ENCODE data around the gene CTDSP1.

CTDSP1 gene

DNA sequence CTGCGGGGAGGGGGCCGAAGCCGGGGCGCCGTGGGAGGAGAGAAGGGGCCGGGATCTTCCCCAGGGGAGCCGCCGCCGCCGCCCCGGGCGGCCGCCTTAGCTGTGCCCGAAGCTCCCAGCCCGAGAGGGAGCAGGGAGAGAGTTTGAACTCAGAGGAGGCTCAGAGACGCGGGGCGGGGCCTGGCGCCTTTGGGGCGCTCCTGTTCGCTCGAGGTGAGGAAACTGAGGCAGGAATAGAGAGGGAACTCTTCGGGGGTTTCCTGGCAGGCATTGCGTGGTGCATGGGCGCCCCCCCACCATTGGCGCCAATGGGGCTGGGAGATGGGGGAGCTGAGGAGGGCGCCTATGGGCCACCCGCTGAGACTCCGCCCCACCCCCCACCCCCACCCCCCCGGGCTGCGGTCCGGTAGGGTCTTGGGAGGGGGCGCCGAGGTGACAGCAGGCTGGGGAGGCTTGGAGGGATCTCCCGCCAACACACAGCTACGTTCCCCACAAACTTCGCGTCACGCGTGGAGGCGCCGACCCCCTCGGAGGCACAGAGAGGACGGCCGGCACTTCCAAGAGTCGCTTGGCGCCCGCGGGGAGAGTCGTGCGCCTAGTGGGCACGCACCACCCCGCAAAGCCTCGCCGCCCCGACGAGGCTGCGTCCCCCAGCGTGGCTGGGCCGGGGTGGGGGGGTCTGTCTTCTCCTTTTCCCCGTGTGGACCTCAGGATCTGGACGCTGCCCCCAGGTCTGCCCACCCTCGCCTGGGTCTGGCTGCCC lies 680 bp downstream of the CTDSP1 start:
- no peak for DNase-seq

DNA sequence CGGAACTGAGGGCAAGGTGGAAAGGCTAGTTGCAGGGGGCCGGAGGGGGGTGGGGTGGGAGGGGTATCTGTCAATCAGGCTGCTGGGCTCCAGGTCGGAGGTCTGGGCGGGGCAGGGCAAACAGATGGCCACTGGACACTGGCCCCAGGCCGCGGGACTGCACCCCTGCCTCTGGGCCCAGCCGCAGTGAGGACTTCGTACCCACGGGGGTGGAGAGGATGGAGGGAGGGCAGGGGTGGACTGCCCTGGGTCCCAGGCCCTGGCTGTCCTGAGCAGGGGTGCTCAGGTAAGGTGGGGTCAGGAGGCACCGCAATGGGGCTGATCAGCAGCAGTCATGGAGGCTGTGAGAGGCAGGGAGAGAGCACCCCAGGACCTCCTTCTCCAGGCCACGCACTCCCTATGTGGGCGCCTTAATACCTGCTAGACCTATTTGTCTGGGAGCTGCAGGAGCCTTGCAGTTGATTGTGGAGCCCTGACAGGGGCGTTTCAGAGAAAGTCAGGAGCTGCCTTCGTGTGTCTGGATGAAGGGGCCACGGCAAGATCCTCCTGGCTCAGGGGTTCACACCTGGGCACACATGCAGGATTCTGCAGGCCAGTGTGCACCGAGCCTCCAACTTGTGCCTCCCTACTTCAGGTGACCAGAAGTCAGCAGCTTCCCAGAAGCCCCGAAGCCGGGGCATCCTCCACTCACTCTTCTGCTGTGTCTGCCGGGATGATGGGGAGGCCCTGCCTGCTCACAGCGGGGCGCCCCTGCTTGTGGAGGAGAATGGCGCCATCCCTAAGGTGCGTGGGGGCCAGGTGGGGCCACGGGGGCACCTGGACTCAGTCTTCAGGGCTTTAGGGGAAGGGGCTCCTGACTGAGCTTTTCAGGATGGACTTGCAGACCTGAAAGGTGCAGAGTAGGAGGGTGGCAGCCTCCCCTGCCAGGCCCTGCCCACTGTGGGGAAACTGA lies 1.5 kb downstream of the CTDSP1 start:
- DNase-seq, result no peak

DNA sequence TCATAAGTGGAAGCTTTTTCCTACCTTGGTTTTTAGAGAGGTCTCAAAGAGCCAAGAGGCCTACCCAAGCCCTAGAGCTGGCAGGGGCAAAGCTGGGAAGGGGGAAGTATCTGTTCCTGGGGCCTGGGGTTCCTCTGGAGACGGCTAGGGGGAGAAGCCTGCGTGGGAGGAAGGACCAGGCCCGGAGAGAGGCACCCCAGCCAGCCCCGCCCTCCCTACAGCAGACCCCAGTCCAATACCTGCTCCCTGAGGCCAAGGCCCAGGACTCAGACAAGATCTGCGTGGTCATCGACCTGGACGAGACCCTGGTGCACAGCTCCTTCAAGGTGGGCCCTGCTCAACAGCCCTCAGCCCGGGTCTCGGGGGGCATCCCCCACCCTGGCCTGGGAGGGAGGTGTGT lies 2.2 kb downstream of the CTDSP1 start:
- no peak for DNase-seq

DNA sequence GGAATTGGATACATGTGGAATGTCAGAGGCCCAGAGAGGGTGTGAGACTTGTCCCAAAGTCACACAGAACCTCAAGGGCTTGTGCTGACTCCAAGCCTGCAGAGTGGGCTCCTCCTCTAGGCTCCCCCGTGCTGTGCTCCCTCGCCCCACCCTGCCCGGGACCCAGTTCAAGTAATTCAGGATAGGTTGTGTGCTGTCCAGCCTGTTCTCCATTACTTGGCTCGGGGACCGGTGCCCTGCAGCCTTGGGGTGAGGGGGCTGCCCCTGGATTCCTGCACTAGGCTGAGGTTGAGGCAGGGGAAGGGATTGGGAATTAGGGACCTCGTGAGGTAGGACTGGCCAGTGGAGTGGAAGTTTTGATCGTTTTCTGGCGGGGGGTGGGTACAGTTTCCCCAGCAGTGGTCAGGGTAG lies 2.8 kb downstream of the CTDSP1 start:
- no peak for DNase-seq

DNA sequence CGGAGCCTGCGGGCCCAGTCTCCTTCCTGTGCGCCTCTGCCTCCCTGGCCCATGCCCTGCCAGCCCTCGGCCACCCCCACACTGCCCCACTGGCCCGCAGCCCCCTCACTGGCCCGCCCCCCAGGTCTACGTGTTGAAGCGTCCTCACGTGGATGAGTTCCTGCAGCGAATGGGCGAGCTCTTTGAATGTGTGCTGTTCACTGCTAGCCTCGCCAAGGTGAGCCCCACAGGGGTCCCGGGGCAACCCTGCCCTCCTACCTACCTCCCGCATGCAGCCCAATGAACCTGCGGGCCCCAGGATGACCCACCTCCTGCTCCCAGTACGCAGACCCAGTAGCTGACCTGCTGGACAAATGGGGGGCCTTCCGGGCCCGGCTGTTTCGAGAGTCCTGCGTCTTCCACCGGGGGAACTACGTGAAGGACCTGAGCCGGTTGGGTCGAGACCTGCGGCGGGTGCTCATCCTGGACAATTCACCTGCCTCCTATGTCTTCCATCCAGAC lies 3.3 kb downstream of the CTDSP1 start:
- DNase-seq, result no peak

DNA sequence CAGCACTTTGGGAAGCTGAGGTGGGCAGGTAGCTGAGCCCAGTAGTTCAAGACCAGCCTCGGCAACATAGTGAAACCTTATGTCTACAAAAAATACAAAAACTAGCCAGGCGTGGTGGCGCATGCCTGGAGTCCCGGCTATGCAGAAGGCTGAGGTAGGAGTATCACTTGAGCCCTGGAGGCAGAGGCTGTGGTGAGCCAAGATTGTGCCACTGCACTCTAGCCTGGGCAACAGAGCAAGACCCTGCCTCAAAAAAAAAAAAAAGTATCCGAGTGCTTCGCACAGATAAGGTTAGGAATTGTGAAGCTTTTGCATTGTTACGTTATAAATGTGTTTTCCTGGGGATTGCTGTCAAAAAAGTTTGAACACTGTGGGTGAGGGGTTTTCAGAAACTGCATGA lies 4.1 kb downstream of the CTDSP1 start:
- DNase-seq, result no peak

DNA sequence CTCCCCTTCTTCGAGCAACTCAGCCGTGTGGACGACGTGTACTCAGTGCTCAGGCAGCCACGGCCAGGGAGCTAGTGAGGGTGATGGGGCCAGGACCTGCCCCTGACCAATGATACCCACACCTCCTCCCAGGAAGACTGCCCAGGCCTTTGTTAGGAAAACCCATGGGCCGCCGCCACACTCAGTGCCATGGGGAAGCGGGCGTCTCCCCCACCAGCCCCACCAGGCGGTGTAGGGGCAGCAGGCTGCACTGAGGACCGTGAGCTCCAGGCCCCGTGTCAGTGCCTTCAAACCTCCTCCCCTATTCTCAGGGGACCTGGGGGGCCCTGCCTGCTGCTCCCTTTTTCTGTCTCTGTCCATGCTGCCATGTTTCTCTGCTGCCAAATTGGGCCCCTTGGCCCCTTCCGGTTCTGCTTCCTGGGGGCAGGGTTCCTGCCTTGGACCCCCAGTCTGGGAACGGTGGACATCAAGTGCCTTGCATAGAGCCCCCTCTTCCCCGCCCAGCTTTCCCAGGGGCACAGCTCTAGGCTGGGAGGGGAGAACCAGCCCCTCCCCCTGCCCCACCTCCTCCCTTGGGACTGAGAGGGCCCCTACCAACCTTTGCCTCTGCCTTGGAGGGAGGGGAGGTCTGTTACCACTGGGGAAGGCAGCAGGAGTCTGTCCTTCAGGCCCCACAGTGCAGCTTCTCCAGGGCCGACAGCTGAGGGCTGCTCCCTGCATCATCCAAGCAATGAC lies 4.8 kb downstream of the CTDSP1 start:
- DNase-seq, result no peak

DNA sequence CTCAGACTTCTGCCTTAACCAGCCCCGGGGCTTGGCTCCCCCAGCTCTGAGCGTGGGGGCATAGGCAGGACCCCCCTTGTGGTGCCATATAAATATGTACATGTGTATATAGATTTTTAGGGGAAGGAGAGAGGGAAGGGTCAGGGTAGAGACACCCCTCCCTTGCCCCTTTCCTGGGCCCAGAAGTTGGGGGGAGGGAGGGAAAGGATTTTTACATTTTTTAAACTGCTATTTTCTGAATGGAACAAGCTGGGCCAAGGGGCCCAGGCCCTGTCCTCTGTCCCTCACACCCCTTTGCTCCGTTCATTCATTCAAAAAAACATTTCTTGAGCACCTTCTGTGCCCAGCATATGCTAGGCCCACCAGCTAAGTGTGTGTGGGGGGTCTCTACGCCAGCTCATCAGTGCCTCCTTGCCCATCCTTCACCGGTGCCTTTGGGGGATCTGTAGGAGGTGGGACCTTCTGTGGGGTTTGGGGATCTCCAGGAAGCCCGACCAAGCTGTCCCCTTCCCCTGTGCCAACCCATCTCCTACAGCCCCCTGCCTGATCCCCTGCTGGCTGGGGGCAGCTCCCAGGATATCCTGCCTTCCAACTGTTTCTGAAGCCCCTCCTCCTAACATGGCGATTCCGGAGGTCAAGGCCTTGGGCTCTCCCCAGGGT lies 5.5 kb downstream of the CTDSP1 start:
- no peak for DNase-seq

DNA sequence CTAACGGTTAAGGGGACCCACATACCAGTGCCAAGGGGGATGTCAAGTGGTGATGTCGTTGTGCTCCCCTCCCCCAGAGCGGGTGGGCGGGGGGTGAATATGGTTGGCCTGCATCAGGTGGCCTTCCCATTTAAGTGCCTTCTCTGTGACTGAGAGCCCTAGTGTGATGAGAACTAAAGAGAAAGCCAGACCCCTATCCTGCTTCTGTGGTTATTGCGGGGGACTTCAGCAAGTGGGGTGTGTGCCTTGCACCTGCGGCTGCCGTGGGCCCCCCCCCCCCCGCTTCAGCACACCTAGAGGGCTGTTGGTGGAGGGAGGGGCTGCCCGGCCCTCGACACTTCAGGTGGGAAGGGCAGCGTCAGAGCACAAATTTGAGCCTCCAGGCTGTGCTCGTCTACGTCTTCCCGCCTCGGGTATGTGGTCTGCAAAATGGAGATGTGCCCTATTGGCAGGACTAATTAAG lies 6.1 kb downstream of the CTDSP1 start:
- no peak for DNase-seq

DNA sequence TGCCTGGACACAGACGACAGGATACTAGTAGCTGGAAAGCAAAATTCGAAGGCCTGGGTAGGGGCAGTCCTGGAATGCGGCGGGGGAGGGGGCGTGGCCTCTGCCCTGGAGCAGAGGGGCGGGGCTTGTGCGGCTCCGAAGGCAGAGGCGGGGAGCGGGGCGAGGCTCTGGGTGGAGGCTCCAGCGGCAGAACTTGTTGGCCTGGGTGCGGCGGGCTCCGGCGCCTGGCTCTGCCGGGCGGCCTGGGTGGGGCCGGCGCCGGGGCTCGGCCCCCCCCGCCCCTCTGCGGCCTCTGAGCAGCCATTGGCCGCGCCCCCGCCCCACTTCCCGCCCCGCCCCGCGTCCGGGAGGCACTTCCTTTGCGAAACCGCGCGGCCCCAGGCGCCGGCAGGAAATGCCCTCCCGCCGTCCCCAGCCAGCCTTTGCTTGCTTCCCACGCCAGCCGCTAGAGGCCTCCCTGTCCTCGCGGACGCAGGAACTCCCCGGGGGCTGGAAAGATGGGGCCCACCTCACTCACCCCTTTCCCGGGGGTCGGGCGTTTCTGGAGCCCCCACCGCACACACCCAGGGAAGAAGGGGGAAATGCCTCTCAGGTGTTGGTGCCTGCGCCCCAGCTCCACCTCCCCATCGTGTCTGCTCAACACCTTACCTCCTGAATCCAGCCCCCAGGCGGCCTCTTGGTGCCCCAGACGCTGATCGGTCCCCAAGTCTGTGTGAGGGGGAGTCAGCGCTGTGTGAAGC lies 6.7 kb downstream of the CTDSP1 start:
- peak; percentile 97 for DNase-seq

DNA sequence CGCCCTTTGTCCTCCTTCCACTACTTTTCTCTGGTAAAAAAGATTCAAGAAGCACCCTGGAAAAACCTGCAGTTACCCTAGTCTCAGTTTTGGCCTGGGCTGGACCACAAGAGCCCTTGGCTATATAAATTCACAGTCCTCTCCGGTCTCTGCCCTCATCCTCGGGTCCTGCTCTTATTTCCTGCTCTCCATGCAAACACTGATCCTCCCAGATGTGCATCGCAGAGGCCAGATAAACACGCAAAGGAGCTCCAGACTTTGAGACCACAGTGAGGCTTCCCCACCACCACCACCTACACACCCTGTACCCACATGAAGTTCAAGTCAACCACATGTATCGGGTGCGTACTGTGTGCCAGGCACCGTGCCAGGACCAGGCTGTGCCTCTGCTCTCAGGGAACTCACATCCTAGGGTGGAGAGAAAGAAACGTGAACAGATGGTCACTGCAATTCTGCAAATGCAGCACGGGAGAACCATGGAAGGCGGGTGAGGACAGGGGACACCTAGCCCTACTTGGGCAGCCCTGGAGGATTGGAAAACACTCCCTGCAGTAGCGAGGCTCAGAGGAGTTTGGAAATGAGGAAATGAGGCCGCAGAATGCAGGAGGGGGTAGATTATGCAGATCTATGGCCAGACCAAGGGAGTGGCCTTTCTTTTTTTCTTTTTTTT lies 7.4 kb downstream of the CTDSP1 start:
- peak; percentile 83 for DNase-seq

DNA sequence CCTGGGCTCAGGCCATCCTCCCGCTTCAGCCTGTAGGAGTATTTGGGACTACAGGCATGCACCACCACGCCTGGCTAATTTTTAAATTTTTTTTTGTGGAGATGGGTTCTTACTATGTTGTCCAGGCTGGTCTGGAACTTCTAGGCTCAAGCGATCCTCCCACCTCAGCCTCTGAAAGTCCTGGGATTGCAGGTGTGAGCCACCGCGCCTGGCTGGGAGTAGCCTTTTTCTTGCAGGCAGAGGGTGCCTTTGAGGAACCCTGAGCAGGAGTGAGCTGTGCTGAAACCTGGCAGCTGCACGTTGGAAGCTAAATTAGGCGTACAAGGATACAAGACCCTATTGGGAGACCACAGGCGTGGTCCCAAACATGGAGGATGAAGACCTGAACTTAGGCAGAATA lies 8.0 kb downstream of the CTDSP1 start:
- peak; percentile 11 for DNase-seq

DNA sequence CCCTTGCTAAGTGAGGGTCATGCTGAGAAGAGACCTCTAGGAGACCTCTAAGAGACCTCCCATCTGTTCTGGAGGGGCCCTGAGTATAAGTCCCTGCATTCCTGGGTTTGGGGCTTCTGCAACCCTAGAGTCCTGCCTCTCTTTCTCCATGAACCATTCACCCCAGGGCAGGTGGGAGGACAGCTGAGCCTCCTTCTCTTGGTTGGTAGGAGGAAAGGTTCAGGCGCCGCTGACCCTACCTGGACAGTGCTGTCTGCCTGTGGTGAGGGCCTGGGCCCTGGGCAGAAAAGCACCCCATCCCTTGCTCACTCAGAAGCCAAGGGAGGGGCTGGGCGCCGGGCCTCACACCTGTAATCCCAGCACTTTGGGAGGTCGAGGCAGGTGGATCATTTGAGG lies 18.7 kb downstream of the CTDSP1 start:
- no peak for DNase-seq

DNA sequence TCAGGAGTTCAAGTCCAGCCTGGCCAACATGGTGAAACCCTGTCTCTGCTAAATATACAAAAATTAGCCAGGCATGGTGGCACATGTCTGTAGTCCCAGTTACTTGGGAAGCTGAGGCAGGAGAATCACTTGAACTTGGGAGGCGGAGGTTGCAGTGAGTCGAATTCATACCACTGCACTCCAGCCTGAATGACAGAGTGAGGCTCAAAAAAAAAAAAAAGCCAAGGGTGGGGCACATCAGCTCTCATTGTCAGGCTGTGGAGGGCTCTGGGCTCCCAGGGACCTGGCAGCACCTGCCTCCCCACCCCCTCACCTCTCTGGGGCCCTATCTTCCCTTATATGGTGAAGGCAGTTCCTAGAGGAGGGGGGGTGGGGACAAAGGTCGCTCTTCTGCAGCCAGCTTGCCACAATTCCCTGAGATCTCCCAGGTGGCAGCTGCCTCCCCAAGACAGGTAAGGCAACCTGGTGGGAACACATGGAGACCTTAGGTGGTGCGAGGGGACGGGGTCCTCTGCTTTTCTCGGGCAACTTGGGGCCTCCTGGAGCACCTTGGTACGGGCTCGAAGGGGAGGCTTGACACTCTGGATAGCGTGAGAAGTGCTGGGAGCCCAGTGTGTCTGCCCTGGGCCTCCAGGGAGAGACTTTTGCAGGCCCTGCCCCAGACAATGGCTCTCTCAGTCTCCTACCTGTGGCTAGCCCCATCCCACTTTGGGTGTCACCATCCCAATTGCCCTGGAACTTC lies 19.2 kb downstream of the CTDSP1 start, which contains the start of gene VIL1:
TSS of gene VIL1 (plus strand) at position 407 of the 742 bp plus-strand sequence. CDS start 4,656 bp downstream, outside the sequence.
- DNase-seq, result peak; percentile 48

DNA sequence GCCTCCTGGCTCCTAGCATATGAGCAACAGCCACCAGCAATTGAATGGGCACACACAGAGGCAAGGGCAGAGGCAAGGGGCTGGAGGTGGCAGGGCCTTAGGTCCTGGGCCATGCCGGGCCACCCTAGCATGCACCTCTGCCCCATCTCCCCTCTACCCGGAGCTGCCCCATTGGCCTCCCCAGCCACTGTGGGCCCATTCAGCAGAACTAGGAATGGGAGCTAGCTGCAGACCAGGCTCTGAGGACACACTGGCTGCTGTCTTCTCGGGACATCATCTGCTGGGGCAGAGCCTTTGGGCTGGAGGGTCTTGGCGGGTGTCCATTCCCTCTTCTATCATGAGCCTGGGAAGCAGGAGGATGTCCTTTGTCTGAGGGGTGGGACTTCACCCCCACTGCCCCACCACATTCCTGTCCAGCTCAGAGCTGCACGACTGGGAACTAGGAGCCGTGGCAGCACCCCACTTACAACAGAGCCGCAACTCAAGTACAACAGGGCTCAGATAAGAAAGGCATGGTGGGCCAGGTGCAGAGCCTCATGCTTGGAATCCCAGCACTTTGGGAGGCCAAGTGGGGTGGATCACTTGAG lies 20.1 kb downstream of the CTDSP1 start:
- DNase-seq, result no peak

DNA sequence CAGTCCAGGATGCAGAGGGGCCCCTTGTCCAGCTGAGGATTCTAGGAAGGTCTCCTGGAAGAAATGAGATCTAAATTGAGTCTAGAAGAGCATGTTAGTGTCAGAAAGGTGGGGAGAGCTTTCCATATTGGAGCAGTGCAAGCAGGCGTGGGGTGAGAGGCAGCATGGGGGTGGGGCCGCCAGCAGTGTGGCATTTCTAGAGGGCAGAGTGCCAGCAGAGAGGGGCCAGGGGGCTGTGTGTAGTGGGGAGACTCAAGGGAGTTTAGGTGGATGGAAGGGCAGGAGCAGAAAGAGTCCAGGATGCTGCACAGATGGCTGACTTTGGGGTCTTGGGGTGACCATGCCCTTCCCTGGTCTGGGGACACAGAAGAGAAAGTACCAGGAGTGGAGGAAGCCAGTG lies 21.4 kb downstream of the CTDSP1 start:
- no peak for DNase-seq

DNA sequence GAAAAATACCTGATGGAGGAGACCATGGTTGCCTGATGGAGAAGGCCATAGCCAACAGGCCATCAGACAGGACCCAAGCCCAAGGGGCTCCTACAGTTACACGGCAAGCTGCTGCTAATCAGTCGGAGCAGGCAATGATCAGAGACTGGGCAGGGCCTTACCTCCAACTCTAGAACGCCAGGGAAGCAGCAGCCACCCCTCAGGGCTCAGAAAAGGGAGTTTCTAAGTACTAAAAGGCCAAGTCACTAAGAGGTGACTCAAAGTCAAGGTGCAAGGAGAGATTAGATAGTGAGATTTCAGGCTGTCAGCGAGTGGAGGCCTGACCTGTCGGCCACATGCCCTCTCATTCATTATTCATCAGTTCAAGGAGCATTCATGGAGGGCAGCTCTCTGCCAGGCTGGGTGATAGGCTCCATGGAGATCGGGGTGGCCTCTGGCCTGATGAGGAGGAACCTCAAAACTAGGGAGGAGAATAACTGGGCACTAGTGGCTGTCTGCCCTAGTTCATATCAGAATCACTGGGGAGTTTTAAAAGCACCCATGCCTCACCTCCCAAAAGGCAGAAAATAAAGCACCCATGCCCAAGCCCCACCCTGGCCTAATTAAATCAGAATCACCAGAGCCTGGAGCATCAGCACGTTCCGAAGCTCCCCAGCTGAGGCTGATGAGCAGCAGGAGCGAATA lies 22.9 kb downstream of the CTDSP1 start:
- no peak for DNase-seq

DNA sequence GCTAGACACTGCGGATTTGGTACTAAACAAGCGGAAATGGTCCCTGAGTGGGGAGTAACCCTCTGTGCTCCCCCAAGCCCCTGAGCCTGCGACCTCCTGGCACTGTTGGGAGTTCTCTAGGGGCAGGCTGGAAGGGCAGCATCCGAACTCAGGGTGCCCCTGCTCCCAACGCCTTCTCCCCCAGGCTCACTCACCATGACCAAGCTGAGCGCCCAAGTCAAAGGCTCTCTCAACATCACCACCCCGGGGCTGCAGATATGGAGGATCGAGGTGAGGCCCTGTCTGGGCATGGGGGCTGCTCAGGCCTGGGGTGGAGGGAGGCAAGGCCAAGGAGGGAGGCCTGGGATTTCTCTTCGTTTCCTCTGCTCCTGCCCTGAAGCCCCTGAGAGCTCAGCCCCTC lies 23.9 kb downstream of the CTDSP1 start:
- DNase-seq, result no peak

DNA sequence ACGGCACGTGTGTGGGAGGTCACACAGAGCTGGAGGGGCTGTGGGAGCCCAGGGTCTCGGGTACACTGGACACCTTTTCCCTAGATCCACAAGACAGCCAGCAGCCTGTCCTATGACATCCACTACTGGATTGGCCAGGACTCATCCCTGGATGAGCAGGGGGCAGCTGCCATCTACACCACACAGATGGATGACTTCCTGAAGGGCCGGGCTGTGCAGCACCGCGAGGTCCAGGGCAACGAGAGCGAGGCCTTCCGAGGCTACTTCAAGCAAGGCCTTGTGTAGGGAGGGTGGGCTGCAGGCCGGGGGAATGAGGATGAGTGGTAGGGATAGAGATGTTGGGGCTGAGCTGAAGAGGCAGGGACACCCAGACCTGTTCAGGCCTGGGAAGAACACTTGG lies 25.9 kb downstream of the CTDSP1 start:
- no peak for DNase-seq

Data from NCI-H2171 (cell line).